Adrenal gland (tissue), 5 donors: Measurements from ENCODE around the gene IL33.

ENCODE experiments used
- POLR2A ChIP-seq, 2 donors: fragments of 450-650 bp; IDR thresholded peaks; one replicate each; pipeline ENCODE4 v1.6.1; 2017; ENCODE audit warnings: antibody characterized with exemption in 2 of 2, mild to moderate bottlenecking in 2 of 2, moderate library complexity in 1 of 2
- TF ChIP-seq, protein P1 (sequence below), 6 experiments: fragments of 450-650 bp in 4 of 6; fragments of 200-600 bp in 2 of 6; sonication (generic) in 1 of 6; IDR thresholded peaks; 1 replicate in 5 of 6; 2 replicates in 1 of 6; pipeline versions ENCODE4 v1.5.1 to v1.8.0; 2016 to 2021; ENCODE audit warnings: antibody characterized with exemption in 6 of 6, mild to moderate bottlenecking in 2 of 6, moderate library complexity in 1 of 6
- donor health status: DM: no; HTN: no; CAD: no.

DNA sequence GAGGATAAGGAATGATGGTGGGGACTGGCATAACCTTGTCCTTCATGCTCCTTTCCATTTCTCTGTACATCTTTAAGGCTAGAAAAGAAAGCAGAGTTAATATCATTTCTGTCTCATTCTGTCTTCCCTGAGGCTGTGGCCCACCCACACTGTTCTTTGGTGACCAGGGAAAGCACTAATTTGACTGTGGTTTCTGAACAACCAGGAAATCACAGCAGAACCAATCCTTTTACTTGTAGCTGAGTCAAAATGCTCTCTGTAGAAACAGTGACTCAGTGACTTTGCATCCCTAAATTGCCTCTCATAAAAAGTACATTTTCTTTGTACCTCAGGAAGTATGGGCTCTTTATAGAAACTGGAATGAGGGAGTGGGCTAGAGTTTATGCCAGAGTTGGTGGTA lies 28.1 kb downstream of the IL33 start:
- TF ChIP-seq, protein P1, sequence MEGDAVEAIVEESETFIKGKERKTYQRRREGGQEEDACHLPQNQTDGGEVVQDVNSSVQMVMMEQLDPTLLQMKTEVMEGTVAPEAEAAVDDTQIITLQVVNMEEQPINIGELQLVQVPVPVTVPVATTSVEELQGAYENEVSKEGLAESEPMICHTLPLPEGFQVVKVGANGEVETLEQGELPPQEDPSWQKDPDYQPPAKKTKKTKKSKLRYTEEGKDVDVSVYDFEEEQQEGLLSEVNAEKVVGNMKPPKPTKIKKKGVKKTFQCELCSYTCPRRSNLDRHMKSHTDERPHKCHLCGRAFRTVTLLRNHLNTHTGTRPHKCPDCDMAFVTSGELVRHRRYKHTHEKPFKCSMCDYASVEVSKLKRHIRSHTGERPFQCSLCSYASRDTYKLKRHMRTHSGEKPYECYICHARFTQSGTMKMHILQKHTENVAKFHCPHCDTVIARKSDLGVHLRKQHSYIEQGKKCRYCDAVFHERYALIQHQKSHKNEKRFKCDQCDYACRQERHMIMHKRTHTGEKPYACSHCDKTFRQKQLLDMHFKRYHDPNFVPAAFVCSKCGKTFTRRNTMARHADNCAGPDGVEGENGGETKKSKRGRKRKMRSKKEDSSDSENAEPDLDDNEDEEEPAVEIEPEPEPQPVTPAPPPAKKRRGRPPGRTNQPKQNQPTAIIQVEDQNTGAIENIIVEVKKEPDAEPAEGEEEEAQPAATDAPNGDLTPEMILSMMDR (IDR thresholded peaks at IDR 0.05), result no peak
- no peak for TF ChIP-seq POLR2A (IDR thresholded peaks at IDR 0.05)
